HEK293 (cell line): Measurements from ENCODE around the gene FRZB.

Experiments
- CTCF ChIA-PET: fragments of 350-600 bp; formaldehyde crosslinking; extraction: SDS; loops from one replicate; lab custom pipeline; 2021; ENCODE audit warnings: antibody characterized with exemption; lab: Yijun Ruan, JAX
- POLR2A ChIA-PET: fragments of 300-600 bp; formaldehyde crosslinking; extraction: SDS; loops from one replicate; lab custom pipeline; 2020; ENCODE audit warnings: antibody characterized with exemption, inconsistent platforms; lab: Yijun Ruan, JAX
- H3K27ac ChIP-seq: fragments of 200-500 bp; sonication (Bioruptor generic); 2 replicates; pipeline ENCODE4 v1.5.1; 2014; ENCODE audit warnings: low read depth, low read length, control low read depth, inconsistent platforms; ENCODE audit errors: extremely low read depth
- H3K36me3 ChIP-seq, 2 experiments: fragments of 200-500 bp in 1 of 2; sonication (Bioruptor generic) in 1 of 2; 1 replicate in 1 of 2; 2 replicates in 1 of 2; pipeline ENCODE4 v1.5.1; 2014 to 2017; ENCODE audit warnings: inconsistent platforms in 2 of 2, low read length in 2 of 2; ENCODE audit not compliant: control insufficient read depth in 2 of 2, insufficient read depth in 1 of 2
- H3K4me1 ChIP-seq: fragments of 200-500 bp; sonication (Bioruptor generic); 2 replicates; pipeline ENCODE4 v1.5.1; 2014; ENCODE audit warnings: mild to moderate bottlenecking, low read length, inconsistent platforms; ENCODE audit not compliant: control insufficient read depth, insufficient read depth
- H3K4me3 ChIP-seq: 2 replicates; pipeline ENCODE4 v1.5.1; 2011; ENCODE audit warnings: low read depth, mild to moderate bottlenecking, control low read depth, low read length, moderate library complexity
- H3K9me3 ChIP-seq: fragments of 200-500 bp; sonication (Bioruptor generic); 2 replicates; pipeline ENCODE4 v1.5.1; 2014; ENCODE audit warnings: low read depth, low read length, inconsistent platforms; ENCODE audit not compliant: control insufficient read depth, insufficient read depth
- IKZF3 ChIP-seq: fragments of 450-650 bp; IDR thresholded peaks from 2 replicates; pipeline ENCODE4 v1.5.0; 2018; ENCODE audit warnings: missing biosample characterization, mild to moderate bottlenecking, missing genetic modification characterization, moderate library complexity
- KLF16 ChIP-seq: fragments of 450-650 bp; formaldehyde crosslinking; IDR thresholded peaks from 2 replicates; pipeline ENCODE4 v1.5.1; 2017; ENCODE audit warnings: missing biosample characterization, missing genetic modification characterization
- PRDM6 ChIP-seq: fragments of 450-650 bp; formaldehyde crosslinking; IDR thresholded peaks from 2 replicates; pipeline ENCODE4 v1.5.1; 2017; ENCODE audit warnings: missing biosample characterization, missing genetic modification characterization
- RBAK ChIP-seq: fragments of 450-650 bp; formaldehyde crosslinking; IDR thresholded peaks from 2 replicates; pipeline ENCODE4 v1.5.1; 2016; ENCODE audit warnings: missing biosample characterization, missing genetic modification characterization
- SALL2 ChIP-seq: fragments of 450-650 bp; formaldehyde crosslinking; IDR thresholded peaks from 2 replicates; pipeline ENCODE4 v1.5.0; 2017; ENCODE audit warnings: missing biosample characterization, mild to moderate bottlenecking, missing genetic modification characterization, borderline replicate concordance
- SCRT1 ChIP-seq: fragments of 450-650 bp; formaldehyde crosslinking; IDR thresholded peaks from 2 replicates; pipeline ENCODE4 v1.5.1; 2016; ENCODE audit warnings: missing biosample characterization, missing genetic modification characterization, borderline replicate concordance
- SCRT2 ChIP-seq: fragments of 450-650 bp; formaldehyde crosslinking; IDR thresholded peaks from 2 replicates; pipeline ENCODE4 v1.5.1; 2016; ENCODE audit warnings: missing biosample characterization, missing genetic modification characterization
- TRIM28 ChIP-seq: IDR thresholded peaks from 2 replicates; pipeline ENCODE4 v1.6.1; 2011; ENCODE audit warnings: low read length, control low read depth, borderline replicate concordance
- ZEB2 ChIP-seq: fragments of 450-650 bp; formaldehyde crosslinking; IDR thresholded peaks from 2 replicates; pipeline ENCODE4 v1.5.1; 2016; ENCODE audit warnings: missing biosample characterization, missing genetic modification characterization
- ZNF157 ChIP-seq: fragments of 450-650 bp; formaldehyde crosslinking; IDR thresholded peaks from 2 replicates; pipeline ENCODE4 v1.5.1; 2016; ENCODE audit warnings: missing biosample characterization, missing genetic modification characterization
- ZNF248 ChIP-seq: fragments of 450-650 bp; formaldehyde crosslinking; IDR thresholded peaks from 2 replicates; pipeline ENCODE4 v1.5.1; 2017; ENCODE audit warnings: missing biosample characterization, missing genetic modification characterization
- ZNF280D ChIP-seq: fragments of 450-650 bp; formaldehyde crosslinking; IDR thresholded peaks from 2 replicates; pipeline ENCODE4 v1.5.1; 2016; ENCODE audit warnings: missing biosample characterization, missing genetic modification characterization
- ZNF335 ChIP-seq: fragments of 450-650 bp; formaldehyde crosslinking; conservative IDR thresholded peaks from 2 replicates; pipeline ENCODE4 v1.5.1; 2016; ENCODE audit warnings: missing biosample characterization, missing genetic modification characterization
- ZNF416 ChIP-seq: fragments of 450-650 bp; formaldehyde crosslinking; IDR thresholded peaks from 2 replicates; pipeline ENCODE4 v1.5.1; 2016; ENCODE audit warnings: missing biosample characterization, missing genetic modification characterization
- ZNF514 ChIP-seq: fragments of 450-650 bp; formaldehyde crosslinking; IDR thresholded peaks from 2 replicates; pipeline ENCODE4 v1.5.1; 2016; ENCODE audit warnings: missing biosample characterization, missing genetic modification characterization
- ZNF544 ChIP-seq: fragments of 450-650 bp; formaldehyde crosslinking; IDR thresholded peaks from 2 replicates; pipeline ENCODE4 v1.5.0; 2017; ENCODE audit warnings: missing biosample characterization, missing genetic modification characterization
- ZNF549 ChIP-seq: fragments of 450-650 bp; IDR thresholded peaks from 2 replicates; pipeline ENCODE4 v1.5.1; 2018; ENCODE audit warnings: missing biosample characterization, missing genetic modification characterization, mild to moderate bottlenecking, inconsistent platforms, moderate library complexity
- ZNF560 ChIP-seq: fragments of 450-650 bp; formaldehyde crosslinking; IDR thresholded peaks from 2 replicates; pipeline ENCODE4 v1.5.1; 2017; ENCODE audit warnings: missing biosample characterization, missing genetic modification characterization, borderline replicate concordance
- ZNF571 ChIP-seq: fragments of 450-650 bp; formaldehyde crosslinking; IDR thresholded peaks from 2 replicates; pipeline ENCODE4 v1.5.0; 2017; ENCODE audit warnings: missing biosample characterization, missing genetic modification characterization
- ZNF585B ChIP-seq: fragments of 450-650 bp; formaldehyde crosslinking; IDR thresholded peaks from 2 replicates; pipeline ENCODE4 v1.5.1; 2016; ENCODE audit warnings: missing biosample characterization, missing genetic modification characterization
- ZNF600 ChIP-seq: fragments of 450-650 bp; formaldehyde crosslinking; IDR thresholded peaks from 2 replicates; pipeline ENCODE4 v1.5.1; 2016; ENCODE audit warnings: missing biosample characterization, missing genetic modification characterization
- ZNF843 ChIP-seq: fragments of 450-650 bp; formaldehyde crosslinking; IDR thresholded peaks from 2 replicates; pipeline ENCODE4 v1.5.1; 2016; ENCODE audit warnings: missing biosample characterization, missing genetic modification characterization

The FRZB gene

GRCh38 chr2:182891611-182892010, 25.2 kb upstream of the FRZB start:
- CTCF ChIA-PET: interaction anchor here (0.9 kb wide), 1 partner anchor 107 kb away, joined by 4 read pairs; no protein-coding TSS in a partner anchor
- TF ChIP-seq IKZF3 (tag by site-specific recombination) (0 out of 2 replicates have a peak, but pooled peaks have one; percentile 26), KLF16 (tag by site-specific recombination) (no peak)
- Histone ChIP-seq H3K4me3 (no peak overlapping the region), H3K4me1 (peaks cover 23% of the 10 kb centered on the region; the same call in 1 of the 2 replicates), H3K27ac (no peak overlapping the region), H3K36me3 (no peaks in the 10 kb centered on the region), H3K9me3 (no peaks in the 10 kb centered on the region)
- POLR2A ChIA-PET: no interaction called here

- POLR2A ChIA-PET: no interaction called here
These were observed 24.4 kb upstream of the FRZB start for GRCh38 chr2:182890773-182891378.

GRCh38 chr2:182890305-182890704, 23.9 kb upstream of the FRZB start:
- H3K9me3 ChIP-seq: no peaks in the 10 kb centered on the region
- H3K4me1 ChIP-seq: peaks cover 23% of the 10 kb centered on the region; the same call in 1 of the 2 replicates
- ChIA-PET CTCF (no interaction called here), POLR2A (no interaction called here)
- H3K27ac ChIP-seq: no peak overlapping the region
- H3K4me3 ChIP-seq: no peak overlapping the region
- H3K36me3 ChIP-seq: no peaks in the 10 kb centered on the region
- TF ChIP-seq ZNF585B (tag by site-specific recombination) (no peak), ZNF843 (tag by site-specific recombination) (peak; percentile 59), ZNF280D (no peak), PRDM6 (peak; percentile 25; the same call in 1 of the 2 replicates), TRIM28 (peak; percentile 14; the same call in 1 of the 2 replicates), SCRT2 (tag by site-specific recombination) (peak; percentile 80), ZNF416 (tag by site-specific recombination) (no peak), ZNF544 (no peak), ZNF335 (tag by site-specific recombination) (no peak), SALL2 (tag by site-specific recombination) (no peak), ZNF549 (tag by site-specific recombination) (no peak), ZNF560 (tag by site-specific recombination) (no peak), SCRT1 (tag by site-specific recombination) (peak; percentile 66; the same call in 1 of the 2 replicates), ZNF248 (tag by site-specific recombination) (no peak), ZNF157 (tag by site-specific recombination) (no peak), ZNF600 (tag by site-specific recombination) (peak; percentile 62; the same call in 1 of the 2 replicates), ZNF514 (tag by site-specific recombination) (no peak), ZEB2 (tag by site-specific recombination) (no peak)

More at GRCh38 chr2:182890773-182891378, 24.4 kb upstream of the FRZB start:
- H3K27ac ChIP-seq: no peak overlapping the region
- no peak for TF ChIP-seq RBAK (tag by site-specific recombination)
- TF ChIP-seq ZNF571 (tag by site-specific recombination): no peak
- TF ChIP-seq PRDM6: 0 out of 2 replicates have a peak, but pooled peaks have one; percentile 30
- TF ChIP-seq, all 188 proteins: peak for 1
- Histone ChIP-seq H3K36me3 (no peaks in the 10 kb centered on the region), H3K4me1 (peaks cover 23% of the 10 kb centered on the region; the same call in 1 of the 2 replicates), H3K9me3 (no peaks in the 10 kb centered on the region), H3K4me3 (no peak overlapping the region)
- CTCF ChIA-PET: no interaction called here
